ENCODE results near the gene RPL35.

The RPL35 gene

DNA sequence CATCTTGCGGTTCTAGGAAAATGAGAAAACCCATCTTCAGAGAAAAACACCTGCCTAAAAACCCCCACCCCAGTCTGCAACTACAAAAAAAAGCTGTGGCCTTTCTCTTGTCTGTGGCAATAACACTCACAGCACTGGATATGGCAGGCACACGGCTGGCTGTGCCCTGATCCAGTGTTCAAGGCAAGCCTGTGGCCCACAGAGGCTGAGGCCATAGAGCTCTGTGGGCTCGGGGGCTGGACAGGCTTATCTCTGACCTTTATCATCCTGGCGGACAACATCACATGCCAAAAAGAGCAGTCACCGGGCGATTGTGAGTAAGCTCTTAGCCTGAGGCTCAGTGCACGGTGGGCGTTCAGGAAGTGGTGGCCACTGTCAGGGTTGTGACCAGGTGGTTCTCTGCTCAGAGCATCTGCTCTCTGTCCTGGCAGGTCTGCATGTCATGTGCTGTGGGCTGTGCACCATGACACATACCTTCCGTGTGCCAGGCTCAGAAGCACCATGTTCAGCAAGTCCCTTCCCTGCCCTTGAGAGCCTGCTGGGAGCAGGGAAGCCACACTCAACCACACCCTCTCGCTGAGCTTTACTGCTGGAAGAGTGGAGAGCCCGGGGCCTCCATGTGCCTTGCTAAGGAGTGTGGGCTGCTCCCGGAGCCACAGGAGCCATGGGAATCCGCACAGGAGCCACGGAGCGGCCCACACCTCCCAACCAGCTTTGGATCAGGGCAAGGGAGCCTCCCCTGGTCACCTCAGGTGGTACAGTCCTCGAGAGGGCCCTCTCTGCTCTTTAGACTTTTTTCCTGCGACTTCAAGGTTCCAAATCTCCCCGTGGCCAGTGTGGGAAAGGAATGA is 43.1 kb downstream of the RPL35 start:
- DNase-seq, result no peak

DNA sequence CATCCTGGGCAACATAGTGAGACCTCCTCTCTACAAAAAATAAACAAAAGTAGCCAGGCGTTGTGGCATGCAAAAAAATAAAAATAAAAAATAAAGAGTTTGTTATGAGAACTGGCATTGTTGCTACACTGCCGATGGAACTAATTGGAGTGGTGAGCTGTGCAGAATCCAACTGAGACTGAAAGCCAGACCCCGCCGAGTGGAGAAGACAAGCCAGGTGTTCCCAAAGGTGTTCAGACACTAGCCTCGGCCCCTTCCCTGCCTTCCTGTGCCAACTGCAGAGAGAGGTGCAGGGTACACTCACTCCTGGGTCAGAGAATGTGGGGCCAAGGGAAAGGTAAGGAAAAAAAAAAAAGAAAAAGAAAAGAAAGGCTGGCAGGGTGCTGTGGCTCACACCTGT is 46.2 kb downstream of the RPL35 start:
- no peak for DNase-seq

DNA sequence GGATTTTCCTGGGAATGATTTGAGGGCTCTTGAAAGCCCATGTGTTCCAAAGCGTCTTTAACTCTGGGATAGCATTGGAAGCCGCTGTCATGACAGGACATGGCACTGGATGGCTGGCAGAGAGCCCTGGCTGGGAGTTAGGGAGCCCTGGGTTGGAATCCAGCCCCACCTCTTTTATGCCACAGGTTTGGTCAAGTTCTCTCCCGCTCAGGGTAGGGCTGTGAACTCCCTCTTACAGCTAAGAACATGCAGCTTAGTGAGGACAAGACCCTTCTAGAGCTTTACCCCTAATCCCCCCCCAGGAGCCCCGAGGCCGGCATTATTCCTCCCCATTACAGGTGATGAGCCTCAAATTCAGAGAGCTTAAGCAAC is 47.6 kb downstream of the RPL35 start:
- no peak for DNase-seq

DNA sequence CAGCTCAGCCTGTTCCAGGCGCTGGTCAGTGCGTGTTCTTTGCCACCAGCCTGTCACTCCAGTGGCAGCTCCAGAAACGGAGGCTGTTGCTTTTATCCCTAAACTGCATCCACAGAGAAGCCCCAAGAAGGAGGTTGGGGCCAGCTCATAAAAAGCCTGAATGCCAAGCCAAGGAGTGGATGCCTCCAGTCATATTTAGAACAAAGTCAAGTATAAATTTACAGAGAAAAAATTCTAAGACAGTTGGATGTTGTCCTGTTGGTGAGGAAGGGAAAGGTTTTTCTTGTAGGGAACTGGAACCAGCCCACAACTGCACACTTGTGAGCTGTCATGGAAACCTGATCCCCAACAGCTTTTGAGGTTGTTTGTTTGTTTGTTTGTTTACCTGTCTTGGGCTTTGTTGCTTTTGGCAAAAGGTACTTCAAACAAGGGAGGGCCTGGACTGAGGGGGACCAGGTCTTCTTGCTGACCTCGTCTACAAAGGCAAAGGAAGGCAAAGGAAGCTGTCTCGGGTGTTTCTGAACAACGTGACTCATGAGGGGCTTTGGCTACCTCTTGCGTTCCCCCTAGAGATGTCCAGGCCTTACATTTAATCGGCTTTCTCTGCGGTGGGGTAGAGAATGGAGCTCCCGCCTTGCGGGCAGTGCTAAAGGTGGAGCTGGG is 48.1 kb downstream of the RPL35 start:
- no peak for DNase-seq

DNA sequence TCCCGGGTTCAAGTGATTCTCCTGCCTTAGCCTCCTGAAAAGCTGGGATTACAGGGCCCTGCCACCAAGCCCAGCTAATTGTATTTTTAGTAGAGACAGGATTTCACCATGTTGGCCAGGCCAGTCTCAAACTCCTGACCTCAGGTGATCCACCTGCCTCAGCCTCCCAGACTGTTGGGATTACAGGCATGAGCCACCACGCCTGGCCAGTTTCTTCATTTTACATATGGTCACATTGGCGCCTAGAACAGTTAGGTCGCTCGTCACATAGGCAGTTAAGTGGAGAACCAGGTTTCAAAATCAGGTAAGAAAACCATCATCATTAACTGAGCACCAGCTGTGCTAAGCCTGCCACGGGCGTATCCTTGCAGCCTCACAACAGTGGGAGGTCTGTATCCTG is 48.7 kb downstream of the RPL35 start:
- DNase-seq, result no peak

DNA sequence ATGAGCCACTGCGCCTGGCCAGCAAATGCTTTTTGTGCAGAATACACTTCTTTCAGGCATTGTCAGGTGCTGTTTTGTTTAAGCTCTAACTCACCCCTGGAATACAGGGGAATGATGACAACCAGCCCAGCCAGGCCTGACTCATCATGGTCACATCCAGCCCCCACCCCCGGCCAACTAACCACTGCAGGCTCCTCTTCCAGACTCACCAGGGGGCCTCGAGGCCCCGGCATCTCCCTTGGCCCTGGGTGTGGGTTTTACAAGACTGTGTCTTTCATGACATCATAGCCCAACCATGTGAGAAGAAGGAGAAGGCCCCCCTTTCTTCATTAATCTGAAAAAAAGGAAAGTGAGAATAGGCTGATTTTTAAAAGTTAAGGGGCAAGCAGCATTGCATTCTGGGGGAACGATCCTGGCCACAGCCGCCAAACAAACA is 49.3 kb downstream of the RPL35 start:
- no peak for DNase-seq

DNA sequence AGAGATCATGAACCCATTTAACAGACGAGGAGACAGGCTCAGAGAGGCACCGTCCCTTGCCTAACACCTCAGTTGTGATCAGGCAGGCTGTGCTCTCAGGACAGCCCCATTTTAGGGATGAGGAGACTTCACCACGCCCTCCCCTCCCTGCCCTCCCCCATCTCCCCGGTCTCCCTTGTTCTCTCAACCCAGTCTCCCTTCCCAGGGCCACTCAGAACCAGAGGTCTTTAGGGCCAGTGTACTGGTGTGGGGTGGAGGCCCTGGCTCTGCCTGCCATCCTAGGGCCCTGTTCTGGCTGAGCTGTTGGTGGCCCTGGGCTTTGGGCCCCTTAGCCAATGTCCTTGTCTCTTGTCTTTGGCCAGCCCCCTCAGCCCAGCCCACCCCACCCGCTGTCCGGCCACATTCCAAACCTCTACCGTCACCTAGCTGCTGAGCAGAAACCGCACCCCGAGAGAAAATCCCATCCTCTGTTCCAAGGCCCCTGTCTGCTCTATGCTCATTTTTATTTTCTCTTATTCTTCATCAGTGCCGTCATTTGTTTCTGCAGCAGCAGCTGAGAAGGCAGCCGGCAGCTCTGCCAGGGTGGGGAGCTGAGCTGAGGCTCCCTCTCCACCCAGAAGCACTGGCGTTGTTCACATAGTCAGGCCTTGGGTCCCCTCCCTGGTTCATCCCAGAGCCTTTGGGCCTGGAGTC is 50.9 kb downstream of the RPL35 start:
- no peak for DNase-seq

DNA sequence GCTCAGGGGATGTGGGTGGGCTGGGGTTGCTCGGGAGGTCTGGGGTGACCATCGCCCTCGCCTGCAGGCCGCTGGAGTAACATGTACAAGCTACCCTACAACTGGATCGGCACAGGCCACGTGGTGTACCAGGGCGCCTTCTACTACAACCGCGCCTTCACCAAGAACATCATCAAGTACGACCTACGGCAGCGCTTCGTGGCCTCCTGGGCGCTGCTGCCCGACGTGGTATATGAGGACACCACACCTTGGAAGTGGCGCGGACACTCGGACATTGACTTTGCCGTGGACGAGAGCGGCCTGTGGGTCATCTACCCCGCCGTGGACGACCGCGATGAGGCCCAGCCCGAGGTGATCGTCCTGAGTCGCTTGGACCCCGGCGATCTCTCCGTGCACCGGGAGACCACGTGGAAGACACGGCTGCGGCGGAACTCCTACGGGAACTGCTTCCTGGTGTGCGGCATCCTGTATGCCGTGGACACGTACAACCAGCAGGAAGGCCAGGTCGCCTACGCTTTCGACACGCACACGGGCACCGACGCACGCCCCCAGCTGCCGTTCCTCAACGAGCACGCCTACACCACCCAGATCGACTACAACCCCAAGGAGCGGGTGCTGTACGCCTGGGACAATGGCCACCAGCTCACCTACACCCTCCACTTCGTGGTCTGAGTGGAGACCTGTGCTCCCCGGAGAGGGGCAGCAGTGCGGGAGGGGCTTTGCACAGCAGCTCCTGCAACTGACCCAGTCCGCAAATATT is 51.8 kb downstream of the RPL35 start:
- no peak for DNase-seq

DNA sequence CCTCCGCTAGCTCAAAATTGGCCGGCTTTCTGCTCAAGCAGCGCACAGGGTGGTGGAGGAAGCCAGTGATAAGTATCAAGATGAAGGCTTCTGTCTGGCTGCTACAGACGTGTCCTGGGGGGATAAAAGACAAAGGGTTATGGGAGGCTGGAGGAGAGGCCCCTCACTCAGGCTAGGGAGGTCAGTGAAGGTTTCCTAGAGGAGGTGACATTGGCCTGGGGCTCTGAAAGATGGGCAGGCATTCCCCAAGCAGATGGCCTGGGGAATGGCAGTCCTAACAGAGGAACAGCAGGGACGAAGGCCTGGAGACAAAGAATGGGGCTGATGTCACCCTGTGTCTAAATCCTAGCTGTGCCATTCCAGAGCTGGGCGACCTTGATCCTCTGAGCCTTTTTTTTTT is 52.5 kb downstream of the RPL35 start:
- DNase-seq, result no peak

DNA sequence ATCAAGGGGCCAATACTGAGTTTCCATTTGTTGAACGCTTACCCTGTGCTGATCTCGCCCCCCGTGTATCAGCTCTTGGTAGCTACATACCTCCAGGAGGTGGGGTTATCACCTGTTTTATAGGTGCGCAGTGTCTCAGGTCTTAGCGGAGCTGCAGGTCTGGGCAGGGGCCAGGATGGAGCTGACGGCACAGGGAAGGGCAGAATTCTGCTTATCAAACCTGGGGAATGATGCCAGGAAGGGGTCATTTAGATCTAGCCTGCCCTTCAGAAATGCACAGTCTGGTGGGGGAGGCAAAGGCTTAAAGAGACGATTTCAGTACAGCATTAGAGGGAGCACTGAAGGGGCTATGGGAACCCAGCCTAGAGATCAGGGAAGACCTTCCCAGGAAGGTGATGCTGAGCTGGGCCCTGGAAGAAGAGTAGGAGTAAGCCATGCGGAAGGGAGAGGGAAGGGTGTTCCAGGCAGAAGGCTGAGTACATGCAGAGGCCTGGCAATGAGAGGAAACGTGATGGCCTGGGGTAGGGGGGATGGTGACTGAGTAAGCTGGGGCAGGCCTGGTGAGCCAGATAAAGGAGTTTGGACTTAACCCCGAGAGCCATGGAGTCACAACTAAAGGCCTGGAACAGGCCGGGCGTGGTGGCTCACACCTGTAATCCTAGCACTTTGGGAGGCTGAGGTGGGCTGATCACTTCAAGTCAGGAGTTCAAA is 53.4 kb downstream of the RPL35 start:
- no peak for DNase-seq
